AML-193 (cell line): ENCODE measurements around the gene CD80.

Experiments
- DNase-seq, 2 experiments: peaks; one replicate each; lab custom pipeline; 2025; lab: John Stamatoyannopoulos, UW

Gene CD80

GRCh38 chr3:119547227-119547626 is 12.2 kb downstream of the CD80 start:
- no peak for DNase-seq

GRCh38 chr3:119543147-119543546 is 16.3 kb downstream of the CD80 start:
- DNase-seq, result no peak

DNA sequence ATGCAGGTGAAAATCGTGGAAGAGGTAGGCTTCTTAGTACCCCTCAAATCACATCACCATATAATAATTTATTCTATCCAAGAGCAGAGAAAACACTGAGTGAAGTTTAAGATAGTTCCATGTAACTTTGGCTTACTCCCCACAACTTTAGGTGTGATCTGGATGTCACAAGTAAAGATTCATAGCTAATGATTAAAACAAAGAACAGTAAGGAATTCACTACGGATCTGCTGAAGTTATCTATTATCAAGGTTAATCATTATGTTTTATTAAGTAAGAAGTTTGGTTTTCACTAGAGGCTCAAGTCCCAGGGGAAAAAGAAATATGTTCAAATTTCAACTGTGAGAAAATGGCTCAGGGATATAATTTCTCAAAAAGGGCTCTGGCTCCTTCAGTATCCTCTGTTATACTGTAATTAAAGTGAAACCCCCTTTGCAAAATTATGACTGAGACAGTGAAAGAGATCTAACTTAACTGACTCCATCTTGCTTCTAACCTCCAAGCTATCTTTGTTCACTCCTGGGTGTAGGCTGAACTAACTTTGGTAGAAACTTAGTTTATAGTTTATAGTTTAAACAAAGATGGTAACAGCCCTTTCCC is 17.1 kb downstream of the CD80 start:
- DNase-seq, result no peak

DNA sequence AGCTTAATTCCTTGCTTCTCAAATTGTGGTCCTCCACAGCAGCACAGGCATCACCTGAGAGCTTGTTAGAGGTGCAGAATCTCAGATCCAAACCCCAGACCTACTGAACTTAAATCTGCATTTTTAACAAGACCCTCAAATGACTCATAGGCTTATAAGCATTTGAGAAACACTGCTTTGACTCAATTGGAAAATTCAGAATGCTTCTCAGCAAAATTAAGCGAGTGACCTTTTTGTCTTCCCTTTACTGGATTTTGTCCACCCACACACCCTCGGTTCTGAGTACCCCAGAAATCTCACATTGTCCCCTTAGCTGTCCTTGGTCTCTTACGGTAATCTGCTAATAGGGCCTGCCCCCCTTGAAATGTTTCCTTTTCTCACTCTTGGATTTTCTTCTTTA is 17.9 kb downstream of the CD80 start:
- no peak for DNase-seq

DNA sequence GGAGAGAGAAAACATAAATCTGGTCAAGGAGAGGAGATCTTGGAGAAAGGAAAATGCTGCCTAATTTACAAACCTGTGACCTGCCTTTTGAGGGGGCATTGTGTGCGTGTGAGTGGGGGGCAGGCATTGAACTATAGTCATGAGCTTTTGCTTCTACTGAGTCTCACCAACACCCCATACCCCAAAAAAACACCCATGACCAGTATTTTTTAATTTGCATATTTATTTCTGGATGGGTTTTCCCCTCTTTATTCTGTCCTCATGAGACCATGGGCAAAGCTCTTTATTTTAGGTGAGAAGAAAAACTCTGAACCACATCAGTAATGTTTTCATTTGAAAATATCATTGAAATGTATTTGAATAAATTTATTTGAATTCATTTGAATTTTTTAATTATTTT is 20.6 kb downstream of the CD80 start:
- DNase-seq, result no peak

DNA sequence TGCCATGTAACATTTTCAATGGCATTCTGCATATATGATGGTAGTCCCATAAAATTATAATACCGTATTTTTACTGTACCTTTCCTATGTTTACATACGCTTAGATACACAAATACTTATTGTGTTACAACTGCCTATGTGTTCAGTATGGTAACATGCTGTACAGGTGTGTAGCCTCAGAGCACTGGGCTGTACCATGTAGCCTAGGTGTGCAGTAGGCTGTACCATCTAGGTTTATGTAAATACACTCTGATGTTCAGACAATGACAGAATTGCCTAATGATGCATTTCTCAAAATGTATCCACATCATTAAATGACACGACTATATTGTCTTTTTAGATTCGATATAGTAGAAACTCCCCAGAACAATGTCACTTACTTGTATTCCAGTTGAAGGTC is 22.7 kb downstream of the CD80 start:
- DNase-seq, result no peak

DNA sequence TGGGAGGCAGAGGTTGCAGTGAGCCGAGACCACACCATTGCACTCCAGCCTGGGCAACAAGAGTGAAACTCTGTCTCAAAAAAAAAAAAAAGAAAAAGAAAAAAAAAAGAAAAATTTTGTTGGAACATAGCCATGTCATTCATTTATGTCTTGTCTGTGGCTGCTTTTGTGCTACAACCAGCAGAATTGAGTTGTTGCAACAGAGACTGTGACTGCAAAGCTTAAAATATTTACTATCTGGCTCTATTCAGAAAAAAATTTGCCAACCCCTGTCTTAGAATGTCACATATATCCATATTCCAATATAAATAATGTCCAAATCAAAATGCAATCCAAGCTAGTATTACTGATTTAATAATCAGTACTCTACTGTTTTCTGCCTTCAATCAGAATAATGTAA is 25.1 kb downstream of the CD80 start:
- DNase-seq, result no peak

DNA sequence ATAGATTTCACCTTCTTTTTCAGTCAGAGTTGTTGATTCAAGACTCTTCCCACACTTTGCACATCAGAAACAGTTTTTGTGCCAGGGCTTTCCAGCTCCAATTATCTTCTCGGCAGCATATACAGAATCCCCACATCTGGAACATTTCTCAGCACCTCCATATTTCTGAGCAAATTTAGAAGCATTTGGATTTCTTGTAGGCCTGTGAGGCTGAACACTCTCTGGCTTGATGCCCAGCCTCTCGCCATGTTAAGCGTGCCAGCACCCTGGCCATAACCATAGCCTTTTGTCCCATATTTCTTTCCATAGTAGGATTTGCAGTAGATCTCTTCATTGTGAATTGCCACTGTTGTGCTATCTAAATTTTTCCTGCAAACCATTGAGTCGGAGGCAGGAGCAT is 28.3 kb downstream of the CD80 start:
- no peak for DNase-seq

DNA sequence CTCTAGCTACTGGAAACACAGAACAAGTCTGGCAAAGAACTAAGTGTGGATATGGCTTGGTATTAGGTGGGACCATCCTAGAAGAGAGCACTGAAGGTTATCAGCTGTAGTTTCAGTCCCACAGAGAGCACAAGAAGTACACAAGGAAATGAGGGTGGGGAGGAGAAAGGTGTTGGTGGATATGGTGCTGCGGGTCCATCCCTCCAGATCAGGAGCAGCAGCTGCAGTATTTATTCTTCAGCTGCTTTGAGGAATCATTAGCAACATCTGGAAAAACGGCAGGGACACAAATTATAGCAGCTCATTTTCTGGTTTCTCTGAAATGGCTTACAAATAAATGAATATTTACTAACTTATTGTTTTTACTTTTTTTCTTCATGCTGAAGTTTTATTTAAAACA is 29.0 kb downstream of the CD80 start:
- DNase-seq, result no peak

- no peak for DNase-seq
Measured at GRCh38 chr3:119529883-119530282, 29.5 kb downstream of the CD80 start.

DNA sequence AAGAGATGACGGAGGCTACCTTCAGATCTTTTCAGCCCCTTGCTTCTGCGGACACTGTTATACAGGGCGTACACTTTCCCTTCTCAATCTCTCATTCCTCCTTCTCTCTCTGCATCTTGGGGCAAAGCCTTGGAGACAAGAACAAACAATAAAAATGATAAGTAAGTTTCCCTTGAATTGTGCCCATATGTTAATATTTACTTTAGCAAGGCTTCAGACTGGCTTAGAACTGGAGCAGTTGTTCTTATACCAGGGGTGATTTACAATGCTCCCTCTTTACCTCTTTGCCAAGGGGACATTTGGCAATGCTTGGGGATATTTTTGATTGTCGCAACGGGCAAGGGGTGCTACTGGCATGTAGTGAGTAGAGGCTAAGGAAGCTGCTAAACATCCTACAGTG is 31.7 kb downstream of the CD80 start:
- no peak for DNase-seq

DNA sequence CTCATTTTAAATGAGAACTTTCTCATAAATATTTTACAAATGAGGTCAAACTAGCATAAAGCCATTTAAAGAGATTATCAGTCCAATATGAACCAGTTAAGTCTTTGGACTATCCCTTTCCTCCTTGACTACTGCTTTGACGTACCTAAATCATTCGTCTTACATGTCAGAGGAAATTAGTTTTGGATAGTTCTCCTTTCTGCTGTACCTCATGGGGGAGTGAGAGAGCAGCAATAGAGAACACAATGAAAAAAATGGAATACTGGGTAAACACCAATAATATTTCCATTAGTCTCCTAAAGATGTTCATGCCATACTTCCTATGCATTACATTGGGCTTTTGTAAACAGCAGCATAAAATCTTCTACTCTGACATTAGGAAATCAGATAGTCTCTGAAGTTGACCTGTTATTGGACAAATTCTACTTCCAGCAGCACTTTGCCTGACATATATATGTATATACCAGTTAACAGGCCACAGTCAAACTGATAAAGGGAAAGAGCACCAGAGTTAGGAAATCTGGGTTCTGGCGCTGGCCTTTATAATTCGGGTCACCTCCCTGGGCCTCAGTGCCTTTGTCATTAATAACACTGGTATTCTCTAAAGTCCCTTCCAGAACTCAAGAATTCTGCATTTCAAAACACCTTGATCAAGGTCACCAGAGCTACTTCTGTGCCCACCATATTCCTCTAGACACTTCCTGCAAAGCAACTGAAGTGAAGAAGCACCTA is 34.3 kb downstream of the CD80 start:
- DNase-seq, result peak; percentile 17

- no peak for DNase-seq
Measured at GRCh38 chr3:119518026-119518425, 41.4 kb downstream of the CD80 start.

- DNase-seq, result no peak
Measured at GRCh38 chr3:119517112-119517511, 42.3 kb downstream of the CD80 start.

DNA sequence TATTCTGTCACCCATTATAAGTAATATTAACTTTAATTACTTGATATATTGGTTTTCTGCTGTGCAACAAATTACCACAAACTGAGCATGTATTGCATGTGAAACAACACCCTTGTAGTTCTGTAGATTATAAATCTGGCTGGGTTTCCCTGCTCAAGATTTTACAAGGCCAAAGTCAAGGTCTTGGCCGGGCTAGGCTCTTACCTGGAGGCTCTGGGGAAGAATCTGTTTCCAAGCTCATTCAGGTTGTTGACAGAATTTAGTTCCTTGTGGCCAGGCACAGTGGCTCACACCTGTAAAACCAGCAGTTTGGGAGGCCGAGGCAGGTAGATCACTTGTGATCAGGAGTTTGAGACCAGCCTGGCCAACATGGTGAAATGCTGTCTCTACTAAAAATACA is 44.8 kb downstream of the CD80 start:
- DNase-seq, result no peak

- DNase-seq, result no peak
Measured at GRCh38 chr3:119510690-119511089, 48.7 kb downstream of the CD80 start.

GRCh38 chr3:119508172-119508845 is 51.1 kb downstream of the CD80 start:
- no peak for DNase-seq

DNA sequence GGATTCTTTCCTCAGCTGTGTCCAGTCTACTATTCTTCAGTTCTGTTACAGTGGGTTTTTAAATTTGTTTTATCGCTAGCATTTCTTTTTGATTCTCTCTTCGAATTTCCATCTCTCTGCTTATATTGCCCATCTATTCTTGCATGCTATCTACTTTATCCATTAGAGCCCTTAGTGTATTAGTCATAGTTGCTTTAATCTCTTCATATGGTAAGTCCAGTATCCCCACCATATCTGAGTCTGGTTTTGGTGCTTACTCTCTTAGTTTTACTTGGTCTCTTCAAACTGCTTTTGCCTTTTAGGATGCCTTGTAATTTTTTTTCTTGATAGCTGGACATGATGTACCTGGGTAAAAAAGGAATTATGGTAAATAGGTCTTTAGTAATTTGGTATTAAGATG is 52.0 kb downstream of the CD80 start:
- no peak for DNase-seq

DNA sequence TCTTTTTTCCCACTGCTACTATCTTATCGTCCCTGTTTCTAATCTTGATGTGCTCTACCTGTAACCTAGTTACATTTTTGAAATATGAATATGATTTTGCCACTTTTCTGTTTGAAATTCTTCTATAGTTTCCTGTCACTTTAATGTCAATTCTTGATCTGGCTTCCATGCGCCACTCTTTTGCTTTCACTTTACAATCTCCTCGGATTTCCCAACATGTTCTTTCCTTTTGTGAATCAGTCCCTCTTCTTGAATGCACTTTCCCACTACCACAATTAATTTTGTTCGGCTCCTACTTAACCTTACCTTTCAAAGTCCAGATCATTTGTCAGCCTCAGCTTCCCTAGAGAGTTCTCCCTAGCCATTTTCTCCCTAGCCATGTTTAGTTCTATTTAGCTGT is 52.8 kb downstream of the CD80 start:
- no peak for DNase-seq

GRCh38 chr3:119500901-119501300 is 58.5 kb downstream of the CD80 start:
- no peak for DNase-seq

- DNase-seq, result no peak
Measured at GRCh38 chr3:119500265-119500664, 59.1 kb downstream of the CD80 start.

DNA sequence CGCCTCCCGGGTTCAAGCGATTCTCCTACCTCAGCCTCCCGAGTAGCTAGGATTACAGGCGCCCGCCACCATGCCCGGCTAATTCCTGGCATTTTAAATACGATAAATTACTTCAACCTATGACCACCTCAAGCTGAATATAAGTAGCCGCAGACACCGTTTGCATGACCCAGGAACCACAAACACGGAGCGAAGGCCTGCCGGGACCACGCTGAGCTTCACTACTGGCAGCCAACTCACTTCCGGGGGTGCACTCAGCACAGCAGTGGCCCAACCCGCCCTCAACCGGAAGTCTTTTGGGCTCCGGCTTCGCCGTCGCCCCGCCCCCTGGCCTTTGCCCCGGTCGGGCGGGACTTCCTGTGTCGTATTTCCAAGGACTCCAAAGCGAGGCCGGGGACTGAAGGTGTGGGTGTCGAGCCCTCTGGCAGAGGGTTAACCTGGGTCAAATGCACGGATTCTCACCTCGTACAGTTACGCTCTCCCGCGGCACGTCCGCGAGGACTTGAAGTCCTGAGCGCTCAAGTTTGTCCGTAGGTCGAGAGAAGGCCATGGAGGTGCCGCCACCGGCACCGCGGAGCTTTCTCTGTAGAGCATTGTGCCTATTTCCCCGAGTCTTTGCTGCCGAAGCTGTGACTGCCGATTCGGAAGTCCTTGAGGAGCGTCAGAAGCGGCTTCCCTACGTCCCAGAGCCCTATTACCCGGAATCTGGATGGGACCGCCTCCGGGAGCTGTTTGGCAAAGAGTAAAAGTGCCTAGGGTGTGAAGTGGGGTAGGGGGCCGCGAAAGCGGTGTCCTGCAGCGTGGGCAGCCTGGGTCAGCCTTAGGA is 61.0 kb downstream of the CD80 start, which contains the start of gene TIMMDC1:
Gene TIMMDC1 (plus strand): TSS at position 362 of the 826 bp plus-strand sequence. CDS start 187 bp downstream, at position 549.
- DNase-seq, result peak; percentile 98
